Loucy (cell line): ENCODE measurements around the gene KCNQ4.

Experiments
- H2AFZ ChIP-seq: fragments of 200-600 bp; sonication (generic); 2 replicates; pipeline ENCODE4 v1.6.0; 2016; ENCODE audit warnings: antibody characterized with exemption, mild to moderate bottlenecking, low read length, moderate library complexity
- H3F3A ChIP-seq: fragments of 200-600 bp; 2 replicates; pipeline ENCODE4 v1.6.0; 2016; ENCODE audit warnings: antibody characterized with exemption, low read depth, mild to moderate bottlenecking
- H3K27me3 ChIP-seq: fragments of 200-600 bp; sonication (generic); 2 replicates; pipeline ENCODE4 v1.6.1; 2014; ENCODE audit warnings: low read length, mild to moderate bottlenecking; ENCODE audit not compliant: insufficient read depth, poor library complexity, severe bottlenecking
- H3K36me3 ChIP-seq: fragments of 200-600 bp; sonication (generic); 2 replicates; pipeline ENCODE4 v1.6.1; 2016; ENCODE audit warnings: low read length; ENCODE audit not compliant: insufficient read depth
- H3K4me1 ChIP-seq: fragments of 200-600 bp; sonication (generic); 2 replicates; pipeline ENCODE4 v1.5.1; 2014; ENCODE audit warnings: low read length, mild to moderate bottlenecking; ENCODE audit not compliant: insufficient read depth, poor library complexity, severe bottlenecking
- H3K4me2 ChIP-seq: fragments of 200-600 bp; sonication (generic); 2 replicates; pipeline ENCODE4 v1.6.0; 2014; ENCODE audit warnings: antibody characterized with exemption, low read length, low read depth, mild to moderate bottlenecking; ENCODE audit not compliant: poor library complexity, severe bottlenecking
- H3K4me3 ChIP-seq: fragments of 200-600 bp; sonication (generic); 2 replicates; pipeline ENCODE4 v1.5.1; 2014; ENCODE audit warnings: low read length, mild to moderate bottlenecking, mixed read lengths; ENCODE audit not compliant: poor library complexity, severe bottlenecking
- H3K79me2 ChIP-seq: fragments of 200-600 bp; sonication (generic); 2 replicates; pipeline ENCODE4 v1.6.1; 2014; ENCODE audit warnings: low read length; ENCODE audit not compliant: insufficient read depth
- H3K9ac ChIP-seq: fragments of 200-600 bp; sonication (generic); 2 replicates; pipeline ENCODE4 v1.6.0; 2014; ENCODE audit warnings: mild to moderate bottlenecking, low read depth, low read length, moderate library complexity; ENCODE audit not compliant: poor library complexity, severe bottlenecking
- H3K9me2 ChIP-seq: fragments of 200-600 bp; sonication (generic); replicated peaks from 2 replicates; pipeline ENCODE4 v1.6.1; 2016; ENCODE audit warnings: low read depth, low read length, mixed read lengths
- H3K9me3 ChIP-seq: fragments of 200-600 bp; sonication (generic); 2 replicates; pipeline ENCODE4 v1.6.1; 2014; ENCODE audit warnings: mild to moderate bottlenecking, antibody characterized with exemption, low read length, low read depth; ENCODE audit not compliant: insufficient read depth
- H4K20me1 ChIP-seq: fragments of 200-600 bp; sonication (generic); 2 replicates; pipeline ENCODE4 v1.6.0; 2014; ENCODE audit warnings: antibody characterized with exemption, low read length, mild to moderate bottlenecking; ENCODE audit not compliant: insufficient read depth, poor library complexity, severe bottlenecking
- EZH2phosphoT487 ChIP-seq: fragments of 200-600 bp; IDR thresholded peaks from 2 replicates; pipeline ENCODE4 v1.6.1; 2018; ENCODE audit warnings: antibody characterized with exemption, mild to moderate bottlenecking, moderate library complexity, borderline replicate concordance
- TF ChIP-seq, protein P1 (sequence below): fragments of 200-600 bp; sonication (generic); conservative IDR thresholded peaks from 2 replicates; pipeline ENCODE4 v1.5.1; 2014; ENCODE audit warnings: mild to moderate bottlenecking, antibody characterized with exemption, low read length

KCNQ4 gene

DNA sequence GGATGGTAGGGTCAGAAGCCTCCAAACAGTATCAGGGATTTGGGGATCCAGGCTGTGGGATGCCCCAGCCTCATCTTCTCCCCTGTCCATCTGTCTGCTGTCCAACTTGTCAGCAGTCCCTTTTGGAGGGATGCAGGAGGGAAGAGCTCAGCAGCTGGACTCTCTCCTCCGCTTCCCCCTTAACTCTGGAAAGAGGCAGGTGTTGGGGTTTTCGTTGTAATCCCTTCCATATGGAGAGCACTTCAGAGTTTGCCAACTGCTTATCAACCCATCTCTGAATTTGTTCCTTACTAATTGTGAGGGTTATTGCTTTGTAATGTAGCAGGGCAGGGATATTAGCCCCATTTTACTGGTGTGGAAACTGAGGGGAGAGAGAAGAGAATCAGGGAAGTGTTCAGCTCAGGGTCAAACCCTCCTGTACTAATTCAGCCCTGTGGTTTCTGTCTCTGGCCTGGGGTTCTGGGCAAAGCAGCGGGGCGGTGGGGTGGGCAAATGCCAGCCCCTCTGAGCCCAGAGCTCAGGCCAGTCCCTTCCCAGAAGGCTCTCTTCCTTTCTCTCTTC, 75.3 kb downstream of the KCNQ4 start:
- no peaks in the 10 kb centered on the region for H3K9me2 ChIP-seq
- no peaks in the 10 kb centered on the region for H3K9me3 ChIP-seq
- no peaks in the 10 kb centered on the region for H3K36me3 ChIP-seq
- no peak overlapping the region for H3K4me3 ChIP-seq
- no peaks in the 10 kb centered on the region for H3F3A ChIP-seq
- no peak for TF ChIP-seq EZH2phosphoT487
- TF ChIP-seq, protein P1, sequence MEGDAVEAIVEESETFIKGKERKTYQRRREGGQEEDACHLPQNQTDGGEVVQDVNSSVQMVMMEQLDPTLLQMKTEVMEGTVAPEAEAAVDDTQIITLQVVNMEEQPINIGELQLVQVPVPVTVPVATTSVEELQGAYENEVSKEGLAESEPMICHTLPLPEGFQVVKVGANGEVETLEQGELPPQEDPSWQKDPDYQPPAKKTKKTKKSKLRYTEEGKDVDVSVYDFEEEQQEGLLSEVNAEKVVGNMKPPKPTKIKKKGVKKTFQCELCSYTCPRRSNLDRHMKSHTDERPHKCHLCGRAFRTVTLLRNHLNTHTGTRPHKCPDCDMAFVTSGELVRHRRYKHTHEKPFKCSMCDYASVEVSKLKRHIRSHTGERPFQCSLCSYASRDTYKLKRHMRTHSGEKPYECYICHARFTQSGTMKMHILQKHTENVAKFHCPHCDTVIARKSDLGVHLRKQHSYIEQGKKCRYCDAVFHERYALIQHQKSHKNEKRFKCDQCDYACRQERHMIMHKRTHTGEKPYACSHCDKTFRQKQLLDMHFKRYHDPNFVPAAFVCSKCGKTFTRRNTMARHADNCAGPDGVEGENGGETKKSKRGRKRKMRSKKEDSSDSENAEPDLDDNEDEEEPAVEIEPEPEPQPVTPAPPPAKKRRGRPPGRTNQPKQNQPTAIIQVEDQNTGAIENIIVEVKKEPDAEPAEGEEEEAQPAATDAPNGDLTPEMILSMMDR, result no peak
- H3K79me2 ChIP-seq, result no peaks in the 10 kb centered on the region
- no peaks in the 10 kb centered on the region for H3K4me1 ChIP-seq
- H3K4me2 ChIP-seq, result no peak overlapping the region
- H3K9ac ChIP-seq, result no peak overlapping the region
- H4K20me1 ChIP-seq, result no peaks in the 10 kb centered on the region
- H2AFZ ChIP-seq, result no peak overlapping the region
- H3K27me3 ChIP-seq, result no peaks in the 10 kb centered on the region

DNA sequence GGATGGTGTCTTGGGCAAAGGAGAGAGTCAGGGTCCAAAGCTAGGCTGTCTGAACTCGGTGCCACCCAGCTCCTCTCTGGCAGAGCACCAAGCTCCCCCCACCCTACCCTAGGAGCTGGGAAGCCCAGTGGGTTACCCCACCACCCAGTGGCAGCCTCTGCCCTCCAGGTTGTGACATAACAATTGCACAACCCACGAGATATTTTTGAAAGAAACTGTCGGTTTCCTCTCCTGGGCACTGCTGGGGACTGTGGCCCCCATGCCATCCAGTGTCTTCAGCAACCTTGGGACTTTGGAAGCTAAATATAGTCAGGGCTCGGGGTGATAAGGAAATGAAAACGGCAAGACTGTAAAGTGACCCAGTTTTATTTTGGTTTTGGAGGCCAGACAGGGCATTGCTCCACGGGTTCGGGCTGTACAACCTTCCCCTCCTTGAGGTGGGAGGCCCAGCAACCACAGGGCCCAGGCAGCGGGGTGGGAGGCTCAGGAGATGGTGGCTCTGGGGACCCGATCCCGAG, 77.2 kb downstream of the KCNQ4 start:
- H3K9me2 ChIP-seq, result no peaks in the 10 kb centered on the region
- no peaks in the 10 kb centered on the region for H4K20me1 ChIP-seq
- no peaks in the 10 kb centered on the region for H3K79me2 ChIP-seq
- no peaks in the 10 kb centered on the region for H3K4me1 ChIP-seq
- no peak overlapping the region for H3K4me3 ChIP-seq
- H3F3A ChIP-seq, result no peaks in the 10 kb centered on the region
- H3K4me2 ChIP-seq, result no peak overlapping the region
- H3K9ac ChIP-seq, result no peak overlapping the region
- H3K36me3 ChIP-seq, result no peaks in the 10 kb centered on the region
- H3K9me3 ChIP-seq, result no peaks in the 10 kb centered on the region
- H2AFZ ChIP-seq, result no peak overlapping the region
- TF ChIP-seq, protein P1, result no peak
- TF ChIP-seq EZH2phosphoT487, result no peak
- H3K27me3 ChIP-seq, result no peaks in the 10 kb centered on the region

DNA sequence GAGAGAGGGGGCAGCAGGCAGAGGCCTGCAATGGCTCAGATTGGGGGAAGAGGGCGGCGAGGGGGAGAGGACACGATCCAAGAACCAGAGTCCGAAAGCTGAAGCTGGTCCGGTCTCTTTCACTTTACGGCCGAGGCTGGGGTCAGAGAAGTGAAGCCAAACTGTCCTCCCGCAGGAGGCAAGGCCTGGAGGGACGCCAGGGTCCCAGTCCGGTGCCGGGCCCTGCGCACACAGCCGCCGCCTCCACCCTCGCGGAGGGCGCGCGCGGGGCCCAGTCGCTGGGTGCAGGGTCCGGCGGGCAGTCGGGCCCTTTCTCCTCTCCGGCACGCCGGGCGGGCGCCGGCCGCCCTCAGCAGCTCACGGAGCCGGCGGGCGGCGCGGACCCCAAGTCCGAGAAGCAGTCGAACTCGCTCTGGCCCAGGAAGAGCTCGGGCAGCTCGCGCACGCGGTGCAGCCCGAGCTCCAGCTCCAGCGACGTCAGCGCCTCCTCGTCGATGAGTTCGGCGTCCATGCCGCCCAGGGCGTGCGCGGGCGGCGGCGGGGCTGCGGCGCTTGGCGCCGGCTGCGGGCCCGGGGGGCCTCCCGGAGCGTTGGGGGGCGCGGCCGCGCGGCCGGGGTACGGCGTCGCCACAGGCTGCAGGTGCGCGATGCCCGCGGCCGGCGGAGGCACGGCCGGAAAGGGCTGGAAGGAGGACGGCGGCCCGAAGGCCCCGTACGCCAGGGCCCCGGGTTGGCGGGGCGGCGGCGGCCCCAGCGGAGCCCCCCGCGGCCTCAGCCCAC, 77.8 kb downstream of the KCNQ4 start:
- no peaks in the 10 kb centered on the region for H3K79me2 ChIP-seq
- no peaks in the 10 kb centered on the region for H3K9me2 ChIP-seq
- no peak overlapping the region for H3K9ac ChIP-seq
- no peaks in the 10 kb centered on the region for H4K20me1 ChIP-seq
- H3K27me3 ChIP-seq, result no peaks in the 10 kb centered on the region
- H3K9me3 ChIP-seq, result no peaks in the 10 kb centered on the region
- H3F3A ChIP-seq, result no peaks in the 10 kb centered on the region
- no peaks in the 10 kb centered on the region for H3K4me1 ChIP-seq
- TF ChIP-seq EZH2phosphoT487, result no peak
- TF ChIP-seq, protein P1, result no peak
- no peak overlapping the region for H2AFZ ChIP-seq
- no peaks in the 10 kb centered on the region for H3K36me3 ChIP-seq
- no peak overlapping the region for H3K4me2 ChIP-seq
- H3K4me3 ChIP-seq, result no peak overlapping the region
